ENCODE measurements around the gene ORAI3.

Gene ORAI3

DNA sequence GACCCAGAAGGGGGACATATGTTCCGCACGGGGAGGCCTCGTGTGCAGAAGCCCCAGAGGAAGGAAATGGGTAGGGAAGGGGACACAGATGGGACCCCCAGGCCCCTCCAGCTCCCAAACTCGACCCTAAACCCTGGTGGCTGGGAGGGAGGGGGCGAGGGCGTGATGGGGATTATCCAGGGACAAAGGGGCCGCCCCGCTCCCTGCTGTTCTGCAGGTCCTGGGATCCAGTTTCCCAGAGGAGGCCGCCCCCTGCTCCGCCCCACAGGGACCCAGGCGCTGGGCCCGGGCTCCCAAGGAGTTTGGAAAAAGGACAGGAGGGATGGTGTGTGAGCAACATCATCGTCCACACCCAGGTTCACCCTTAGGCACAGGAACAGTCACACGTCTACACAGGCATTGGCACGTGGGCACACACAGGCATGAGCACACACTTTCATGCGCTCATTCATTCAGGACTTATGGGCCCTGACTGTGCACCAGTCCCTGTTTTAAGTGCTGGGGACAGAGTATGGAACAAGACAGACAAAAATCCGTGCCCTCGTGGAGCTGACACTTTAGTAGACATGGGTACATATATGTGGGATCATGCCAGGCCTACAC, 38.3 kb upstream of the ORAI3 start:
- Histone ChIP-seq H3K4me3 (ENCODE audit: low read length) (no peak overlapping the region), H3K27me3 (ENCODE audit: control insufficient read depth, insufficient read depth, low read length) (no peaks in the 10 kb centered on the region), H3K27ac (ENCODE audit: low read length) (no peak overlapping the region), H3K36me3 (ENCODE audit: control insufficient read depth, insufficient read depth, low read length) (no peaks in the 10 kb centered on the region), H3K4me1 (ENCODE audit: control insufficient read depth, insufficient read depth, low read length) (peaks cover 2% of the 10 kb centered on the region), H3K9me3 (ENCODE audit: control insufficient read depth, insufficient read depth, low read length) (no peaks in the 10 kb centered on the region)
- no CpG with 5 or more reads among the region's 18 CpGs for WGBS (ENCODE audit: insufficient coverage, insufficient read length)
- no peak for DNase-seq (ENCODE audit: low read depth, low spot score)

DNA sequence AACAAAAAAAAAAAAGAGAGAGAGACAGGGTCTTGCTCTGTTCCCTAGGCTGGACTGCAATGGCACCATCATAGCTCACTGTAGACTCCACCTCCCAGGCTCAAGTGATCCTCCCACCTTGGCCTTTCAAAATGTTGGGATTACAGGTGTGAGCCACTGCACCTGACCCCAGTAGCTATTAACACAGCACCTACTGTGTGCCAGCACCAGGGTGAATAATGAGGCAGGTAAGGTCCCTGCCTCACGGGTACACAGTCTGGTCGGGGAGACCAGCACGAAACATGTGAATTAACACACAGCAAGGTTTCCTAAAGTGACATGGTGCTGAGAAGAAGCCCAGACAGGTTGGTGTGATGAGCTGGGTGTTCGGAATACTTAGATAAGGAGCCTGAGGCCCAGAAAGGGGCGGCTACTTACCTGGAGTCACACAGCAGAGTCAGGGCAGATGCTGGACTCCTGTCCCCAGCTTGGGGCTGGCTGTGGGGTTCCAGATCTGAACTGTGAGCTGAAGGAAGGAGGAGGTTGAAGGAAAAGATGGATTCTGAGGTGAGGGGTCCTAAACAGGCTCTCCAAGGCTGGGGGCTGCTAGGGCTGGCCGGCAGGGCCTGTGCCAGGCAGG, 36.0 kb upstream of the ORAI3 start:
- no peak for DNase-seq (ENCODE audit: low read depth, low spot score)

DNA sequence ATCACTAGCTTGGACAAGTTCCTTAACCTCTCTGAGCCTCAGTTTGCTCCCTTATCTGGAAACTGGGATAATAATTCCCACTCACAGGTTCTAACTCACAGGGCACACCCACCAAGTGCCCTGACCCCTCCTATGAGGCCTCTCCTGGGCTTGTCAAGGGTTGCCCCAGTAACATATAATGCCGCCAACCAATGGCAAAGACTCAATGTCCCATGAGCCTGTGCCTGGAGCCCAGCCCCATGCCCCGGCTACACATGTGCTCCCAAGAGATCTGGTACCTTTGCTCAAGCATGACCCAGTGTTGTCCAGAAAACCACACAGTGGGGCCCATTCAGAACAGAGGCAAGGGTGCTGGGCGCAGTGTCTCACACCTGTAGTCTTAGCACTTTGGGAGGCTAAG, 34.0 kb upstream of the ORAI3 start:
- peaks cover 2% of the 10 kb centered on the region for H3K4me1 ChIP-seq (ENCODE audit: control insufficient read depth, insufficient read depth, low read length)
- no peaks in the 10 kb centered on the region for H3K27me3 ChIP-seq (ENCODE audit: control insufficient read depth, insufficient read depth, low read length)
- no peaks in the 10 kb centered on the region for H3K9me3 ChIP-seq (ENCODE audit: control insufficient read depth, insufficient read depth, low read length)
- no CpG with 5 or more reads among the region's 3 CpGs for WGBS (ENCODE audit: insufficient coverage, insufficient read length)
- no peak overlapping the region for H3K4me3 ChIP-seq (ENCODE audit: low read length)
- H3K27ac ChIP-seq (ENCODE audit: low read length), result no peak overlapping the region
- DNase-seq (ENCODE audit: low read depth, low spot score), result no peak
- no peaks in the 10 kb centered on the region for H3K36me3 ChIP-seq (ENCODE audit: control insufficient read depth, insufficient read depth, low read length)

More for the DNA sequence above, 36.0 kb upstream of the ORAI3 start:
- H3K36me3 ChIP-seq (ENCODE audit: control insufficient read depth, insufficient read depth, low read length), result no peaks in the 10 kb centered on the region
- H3K27ac ChIP-seq (ENCODE audit: low read length), result no peak overlapping the region
- H3K27me3 ChIP-seq (ENCODE audit: control insufficient read depth, insufficient read depth, low read length), result no peaks in the 10 kb centered on the region
- peaks cover 2% of the 10 kb centered on the region for H3K4me1 ChIP-seq (ENCODE audit: control insufficient read depth, insufficient read depth, low read length)
- no peak overlapping the region for H3K4me3 ChIP-seq (ENCODE audit: low read length)
- H3K9me3 ChIP-seq (ENCODE audit: control insufficient read depth, insufficient read depth, low read length), result no peaks in the 10 kb centered on the region
- WGBS (ENCODE audit: insufficient coverage, insufficient read length), result no CpG with 5 or more reads among the region's 6 CpGs

DNA sequence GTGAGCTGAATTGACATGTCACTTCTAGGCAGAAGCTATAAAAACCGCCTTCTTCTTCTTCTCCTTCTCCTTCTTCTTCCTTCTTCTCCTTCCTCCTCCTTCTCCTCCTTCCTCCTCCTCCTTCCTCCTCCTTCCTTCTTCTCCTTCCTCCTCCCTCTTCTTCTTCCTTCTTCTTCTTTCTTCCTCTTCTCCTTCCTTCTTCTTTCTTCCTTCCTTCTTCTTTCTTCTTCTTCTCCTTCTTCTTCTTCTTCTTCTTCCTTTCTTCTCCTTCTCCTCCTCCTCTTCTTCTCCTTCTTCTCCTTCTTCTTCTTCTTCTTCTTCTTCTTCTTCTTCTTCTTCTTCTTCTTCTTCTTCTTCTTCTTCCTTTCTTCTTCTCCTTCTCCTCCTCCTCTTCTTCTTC, 30.3 kb upstream of the ORAI3 start:
- WGBS (ENCODE audit: insufficient coverage, insufficient read length), result no CpG with 5 or more reads among the region's 1 CpG
- H3K9me3 ChIP-seq (ENCODE audit: control insufficient read depth, insufficient read depth, low read length), result no peaks in the 10 kb centered on the region
- H3K4me1 ChIP-seq (ENCODE audit: control insufficient read depth, insufficient read depth, low read length), result no peaks in the 10 kb centered on the region
- H3K27ac ChIP-seq (ENCODE audit: low read length), result no peak overlapping the region
- no peak for DNase-seq (ENCODE audit: low read depth, low spot score)
- H3K36me3 ChIP-seq (ENCODE audit: control insufficient read depth, insufficient read depth, low read length), result no peaks in the 10 kb centered on the region
- no peak overlapping the region for H3K4me3 ChIP-seq (ENCODE audit: low read length)
- H3K27me3 ChIP-seq (ENCODE audit: control insufficient read depth, insufficient read depth, low read length), result no peaks in the 10 kb centered on the region

DNA sequence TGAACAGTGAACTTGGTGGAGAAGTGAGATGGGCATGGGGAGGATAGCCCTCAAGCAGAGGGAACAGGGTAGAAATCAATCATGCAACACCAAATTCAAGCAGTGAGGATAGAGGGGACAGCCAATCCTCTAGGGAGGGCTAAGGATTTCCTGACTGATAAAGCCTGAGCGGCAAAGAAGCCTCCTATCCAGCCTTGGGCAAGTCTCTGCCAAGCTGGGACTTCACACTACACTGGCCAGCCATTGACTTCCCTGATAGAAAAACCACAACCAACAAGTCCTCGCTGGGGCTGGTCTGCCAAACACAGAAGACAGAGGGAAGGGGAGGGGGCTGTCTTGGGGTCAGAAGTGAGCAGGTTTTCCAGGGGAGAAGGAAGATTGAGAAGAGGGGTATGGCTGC, 28.0 kb upstream of the ORAI3 start:
- no peaks in the 10 kb centered on the region for H3K9me3 ChIP-seq (ENCODE audit: control insufficient read depth, insufficient read depth, low read length)
- no peak overlapping the region for H3K4me3 ChIP-seq (ENCODE audit: low read length)
- H3K27me3 ChIP-seq (ENCODE audit: control insufficient read depth, insufficient read depth, low read length), result no peaks in the 10 kb centered on the region
- no peak overlapping the region for H3K27ac ChIP-seq (ENCODE audit: low read length)
- H3K4me1 ChIP-seq (ENCODE audit: control insufficient read depth, insufficient read depth, low read length), result no peaks in the 10 kb centered on the region
- H3K36me3 ChIP-seq (ENCODE audit: control insufficient read depth, insufficient read depth, low read length), result no peaks in the 10 kb centered on the region
- DNase-seq (ENCODE audit: low read depth, low spot score), result no peak
- WGBS (ENCODE audit: insufficient coverage, insufficient read length), result no CpG with 5 or more reads among the region's 2 CpGs

DNA sequence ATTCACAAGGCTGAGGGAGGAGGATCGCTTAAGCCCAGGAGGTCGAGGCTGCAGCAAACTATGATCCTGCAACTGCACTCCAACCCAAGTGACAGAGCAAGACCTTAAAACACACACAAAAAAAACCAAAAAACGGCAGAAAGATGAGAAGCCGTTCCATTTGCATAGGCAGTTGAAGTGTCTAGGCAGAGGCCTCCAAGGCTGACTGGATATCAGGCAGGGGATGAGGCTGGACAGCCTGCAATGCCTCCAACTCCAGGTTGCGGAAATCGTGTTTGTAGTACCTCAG, 27.5 kb upstream of the ORAI3 start:
- Histone ChIP-seq H3K9me3 (ENCODE audit: control insufficient read depth, insufficient read depth, low read length) (no peaks in the 10 kb centered on the region), H3K4me3 (ENCODE audit: low read length) (no peak overlapping the region), H3K4me1 (ENCODE audit: control insufficient read depth, insufficient read depth, low read length) (no peaks in the 10 kb centered on the region), H3K27me3 (ENCODE audit: control insufficient read depth, insufficient read depth, low read length) (no peaks in the 10 kb centered on the region), H3K36me3 (ENCODE audit: control insufficient read depth, insufficient read depth, low read length) (no peaks in the 10 kb centered on the region), H3K27ac (ENCODE audit: low read length) (no peak overlapping the region)
- no peak for DNase-seq (ENCODE audit: low read depth, low spot score)
- WGBS (ENCODE audit: insufficient coverage, insufficient read length), result no CpG with 5 or more reads among the region's 6 CpGs

DNA sequence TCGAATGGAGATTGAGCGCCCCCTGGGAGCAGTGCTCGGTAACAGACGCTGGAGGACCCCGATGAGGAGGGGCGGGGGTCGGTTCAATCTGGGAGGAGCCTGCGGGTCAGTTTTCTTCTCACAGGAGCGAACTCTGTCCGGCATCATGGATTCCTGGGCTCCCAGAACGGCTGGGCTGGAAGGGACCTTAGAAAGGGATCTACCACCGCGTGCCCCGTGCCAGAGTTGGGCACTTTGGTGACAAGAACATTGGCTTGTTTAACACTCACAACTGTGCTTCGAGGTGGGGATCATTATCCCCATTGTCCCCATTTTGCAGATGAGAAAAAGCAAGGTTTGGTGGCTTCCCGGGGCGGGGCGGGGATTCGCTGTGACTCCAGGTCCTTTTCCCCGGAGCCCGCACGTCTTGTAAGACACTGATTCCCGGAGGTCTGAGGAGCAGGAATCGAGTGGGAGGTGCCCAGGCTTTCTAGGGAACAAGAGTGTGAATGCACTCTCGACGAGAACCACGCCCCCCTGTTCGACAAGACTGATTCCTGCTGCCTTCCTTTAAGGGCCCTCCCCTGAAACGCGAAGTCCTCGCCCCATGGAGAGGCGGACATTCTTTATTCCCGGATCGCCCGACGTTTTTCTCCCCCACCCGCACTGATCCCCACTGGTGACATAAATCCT, 27.0 kb upstream of the ORAI3 start:
- Histone ChIP-seq H3K27ac (ENCODE audit: low read length) (no peak overlapping the region), H3K4me3 (ENCODE audit: low read length) (peak overlapping the region; percentile 55; the same call in 1 of the 2 replicates), H3K27me3 (ENCODE audit: control insufficient read depth, insufficient read depth, low read length) (no peaks in the 10 kb centered on the region), H3K36me3 (ENCODE audit: control insufficient read depth, insufficient read depth, low read length) (0 out of 2 replicates have a peak, but pooled peaks cover 1% of the 10 kb centered on the region), H3K4me1 (ENCODE audit: control insufficient read depth, insufficient read depth, low read length) (no peaks in the 10 kb centered on the region), H3K9me3 (ENCODE audit: control insufficient read depth, insufficient read depth, low read length) (no peaks in the 10 kb centered on the region)
- WGBS (ENCODE audit: insufficient coverage, insufficient read length), result no CpG with 5 or more reads among the region's 37 CpGs
- peak; percentile 91 for DNase-seq (ENCODE audit: low read depth, low spot score)

DNA sequence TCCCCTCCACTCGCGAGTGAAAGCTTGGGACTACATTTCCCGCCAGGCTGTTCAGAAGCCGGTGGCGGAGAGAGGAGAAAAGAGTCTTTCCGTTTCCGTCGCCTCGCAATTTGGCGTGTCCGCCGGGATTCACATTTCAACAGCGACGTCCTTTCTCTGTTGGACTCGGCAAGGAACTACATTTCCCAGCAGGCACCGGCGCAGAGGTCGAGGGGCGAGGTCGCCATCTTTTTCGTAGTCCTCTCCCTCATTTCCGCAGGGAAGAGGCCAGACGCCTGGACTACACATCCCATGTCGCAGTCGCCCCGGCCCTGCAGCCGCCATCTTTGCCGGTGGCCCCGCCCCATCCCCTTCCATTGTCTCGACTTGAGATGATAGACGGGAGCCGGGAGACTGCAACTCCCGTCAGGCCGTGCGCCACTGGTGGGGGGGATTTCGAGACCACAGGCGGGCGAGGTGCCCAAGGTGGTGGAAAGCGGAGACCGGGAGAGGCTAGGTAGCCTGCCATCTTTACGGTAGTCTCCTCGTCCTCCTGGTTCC, 26.4 kb upstream of the ORAI3 start:
- H3K27me3 ChIP-seq (ENCODE audit: control insufficient read depth, insufficient read depth, low read length), result no peaks in the 10 kb centered on the region
- DNase-seq (ENCODE audit: low read depth, low spot score), result peak; percentile 99
- no peak overlapping the region for H3K27ac ChIP-seq (ENCODE audit: low read length)
- H3K36me3 ChIP-seq (ENCODE audit: control insufficient read depth, insufficient read depth, low read length), result 0 out of 2 replicates have a peak, but pooled peaks cover 5% of the 10 kb centered on the region
- H3K4me3 ChIP-seq (ENCODE audit: low read length), result peak overlapping the region; percentile 55; the same call in 1 of the 2 replicates
- H3K4me1 ChIP-seq (ENCODE audit: control insufficient read depth, insufficient read depth, low read length), result peaks cover 1% of the 10 kb centered on the region; the same call in 1 of the 2 replicates
- WGBS (ENCODE audit: insufficient coverage, insufficient read length), result no CpG with 5 or more reads among the region's 42 CpGs
- no peaks in the 10 kb centered on the region for H3K9me3 ChIP-seq (ENCODE audit: control insufficient read depth, insufficient read depth, low read length)

DNA sequence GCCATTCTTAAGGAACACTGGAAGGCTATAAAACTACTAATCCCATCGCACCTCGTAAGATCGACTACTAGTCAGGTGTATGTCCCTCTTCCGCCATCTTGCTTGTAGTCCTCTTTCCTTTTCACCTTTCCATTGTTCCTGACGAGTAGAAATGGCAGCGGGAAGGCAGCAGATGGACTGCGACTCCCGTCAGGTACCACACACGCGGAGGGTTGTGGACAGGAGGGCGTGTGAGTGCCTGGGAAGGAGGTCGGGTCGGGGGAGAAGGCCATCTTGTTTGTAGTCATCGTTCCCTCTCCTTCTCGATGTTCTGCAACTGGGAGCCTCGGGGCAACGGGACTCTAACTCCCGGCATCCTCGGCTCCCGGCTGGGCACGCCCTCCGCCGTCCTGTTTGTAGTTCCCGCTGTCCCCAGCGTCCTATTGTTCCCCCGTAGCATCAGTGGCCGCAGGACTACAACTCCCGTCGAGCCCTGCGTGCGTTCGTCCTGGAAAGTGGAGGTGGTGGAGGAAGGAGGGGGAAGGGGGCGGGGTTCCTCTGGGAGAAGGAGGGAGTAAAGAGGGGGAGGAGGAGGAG, 25.8 kb upstream of the ORAI3 start:
- WGBS (ENCODE audit: insufficient coverage, insufficient read length), result no CpG with 5 or more reads among the region's 33 CpGs
- no peak overlapping the region for H3K27ac ChIP-seq (ENCODE audit: low read length)
- peak; percentile 99 for DNase-seq (ENCODE audit: low read depth, low spot score)
- H3K4me3 ChIP-seq (ENCODE audit: low read length), result peak overlapping the region; percentile 45; the same call in 1 of the 2 replicates
- H3K4me1 ChIP-seq (ENCODE audit: control insufficient read depth, insufficient read depth, low read length), result peaks cover 3% of the 10 kb centered on the region; the same call in 1 of the 2 replicates
- no peaks in the 10 kb centered on the region for H3K9me3 ChIP-seq (ENCODE audit: control insufficient read depth, insufficient read depth, low read length)
- H3K36me3 ChIP-seq (ENCODE audit: control insufficient read depth, insufficient read depth, low read length), result 0 out of 2 replicates have a peak, but pooled peaks cover 5% of the 10 kb centered on the region
- H3K27me3 ChIP-seq (ENCODE audit: control insufficient read depth, insufficient read depth, low read length), result no peaks in the 10 kb centered on the region

DNA sequence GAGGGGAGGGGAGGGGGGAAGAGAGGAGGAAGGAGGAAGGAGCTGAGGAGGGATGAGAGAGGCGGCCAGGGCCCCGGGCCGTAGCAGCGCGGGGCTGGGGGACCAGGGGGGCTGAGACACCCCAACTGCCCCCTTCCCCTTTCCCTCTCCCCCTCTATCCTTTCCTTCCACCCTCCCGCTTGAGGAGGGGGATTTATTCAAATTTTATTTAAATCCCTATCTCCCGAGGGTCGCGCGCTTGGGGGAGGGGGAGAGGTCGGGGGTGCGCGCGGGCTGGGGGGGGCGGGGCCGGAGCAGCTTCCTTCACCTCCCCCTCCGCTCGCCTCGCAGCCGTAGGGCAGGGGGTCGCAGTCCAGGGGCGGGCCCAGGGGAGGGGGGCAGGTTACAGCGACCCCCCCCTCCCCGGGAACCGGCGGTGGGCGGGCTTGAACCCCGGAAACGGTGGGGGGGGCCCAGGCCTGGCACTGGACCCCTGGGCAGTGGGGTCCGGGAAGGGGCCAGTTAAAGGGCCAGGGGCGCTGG, 25.3 kb upstream of the ORAI3 start, which contains the start of gene FBXL19:
TSS of gene FBXL19 (plus strand) at position 19 of the 522 bp plus-strand sequence. CDS start 2,183 bp downstream, outside the sequence.
- H3K4me3 ChIP-seq (ENCODE audit: low read length), result peak within 1 kb of the TSS; percentile 85; the same call in 1 of the 2 replicates
- H3K27me3 ChIP-seq (ENCODE audit: control insufficient read depth, insufficient read depth, low read length), result no peaks in the 10 kb centered on the region
- no peak within 1 kb of the TSS for H3K27ac ChIP-seq (ENCODE audit: low read length)
- no peaks in the 10 kb centered on the region for H3K9me3 ChIP-seq (ENCODE audit: control insufficient read depth, insufficient read depth, low read length)
- no CpG with 5 or more reads among the region's 31 CpGs for WGBS (ENCODE audit: insufficient coverage, insufficient read length)
- peaks cover 3% of the 10 kb centered on the region; the same call in 1 of the 2 replicates for H3K4me1 ChIP-seq (ENCODE audit: control insufficient read depth, insufficient read depth, low read length)
- 0 out of 2 replicates have a peak, but pooled peaks cover 8% of the 10 kb centered on the region for H3K36me3 ChIP-seq (ENCODE audit: control insufficient read depth, insufficient read depth, low read length)
- no peak for DNase-seq (ENCODE audit: low read depth, low spot score)

Data from iPS DF 6.9 (cell line).